Endothelial cell of umbilical vein (primary cell): ENCODE results near the gene CHURC1.

Experiments
- CTCF ChIP-seq, 2 donors: IDR thresholded peaks; 1 replicate in 1 of 2; 2 replicates in 1 of 2; pipeline ENCODE4 v1.5.1; 2011; ENCODE audit warnings: low read length in 2 of 2, mild to moderate bottlenecking in 2 of 2, moderate library complexity in 2 of 2, control low read depth in 1 of 2, inconsistent platforms in 1 of 2, low read depth in 1 of 2; ENCODE audit not compliant: insufficient read depth in 1 of 2; ENCODE audit errors: extremely low read depth in 1 of 2
- EZH2 ChIP-seq: IDR thresholded peaks from 2 replicates; pipeline ENCODE4 v1.6.1; 2012; ENCODE audit warnings: borderline replicate concordance, low read depth, mild to moderate bottlenecking, moderate library complexity, low read length, inconsistent platforms; ENCODE audit not compliant: severe bottlenecking
- GATA2 ChIP-seq: IDR thresholded peaks from 2 replicates; pipeline ENCODE4 v1.7.0; 2011; ENCODE audit warnings: low read depth, mild to moderate bottlenecking, moderate library complexity, mixed read lengths, low read length; ENCODE audit not compliant: insufficient read length, insufficient read depth
- JUN ChIP-seq: IDR thresholded peaks from 2 replicates; pipeline ENCODE4 v1.6.1; 2011; ENCODE audit warnings: borderline replicate concordance, low read depth; ENCODE audit not compliant: insufficient read length, insufficient read depth
- POLR2A ChIP-seq: IDR thresholded peaks from 2 replicates; pipeline ENCODE4 v1.6.1; 2012; ENCODE audit warnings: low read depth, mild to moderate bottlenecking, control low read depth, low read length
- POLR2AphosphoS5 ChIP-seq: IDR thresholded peaks from 2 replicates; pipeline ENCODE4 v1.6.1; 2012; ENCODE audit warnings: low read depth, mild to moderate bottlenecking, control low read depth, low read length, moderate library complexity; ENCODE audit not compliant: insufficient read depth

- no peak for TF ChIP-seq CTCF (IDR thresholded peaks at IDR 0.05; ENCODE audit: extremely low read depth in 1 of 2, insufficient read depth in 1 of 2, low read depth in 1 of 2, low read length in 2 of 2)
- no peak for TF ChIP-seq EZH2
- no peak for TF ChIP-seq POLR2AphosphoS5
- TF ChIP-seq POLR2A: no peak
- TF ChIP-seq GATA2: no peak
- TF ChIP-seq JUN: no peak
Measured at GRCh38 chr14:64948612-64949210, 34.5 kb downstream of the CHURC1 start.
